OCI-LY7 (cell line): ENCODE measurements around the gene HAND2.

ENCODE experiments used
- EZH2phosphoT487 ChIP-seq: fragments of 200-600 bp; sonication (generic); IDR thresholded peaks from 2 replicates; pipeline ENCODE4 v1.6.1; 2018; ENCODE audit warnings: low read depth, borderline replicate concordance, mild to moderate bottlenecking, mixed run types, antibody characterized with exemption, low read length, moderate library complexity, mixed read lengths
- TF ChIP-seq, protein P1 (sequence below): fragments of 200-600 bp; sonication (generic); conservative IDR thresholded peaks from 2 replicates; pipeline ENCODE4 v1.5.1; 2014; ENCODE audit warnings: mild to moderate bottlenecking, antibody characterized with exemption, low read length, moderate library complexity, mixed read lengths

DNA sequence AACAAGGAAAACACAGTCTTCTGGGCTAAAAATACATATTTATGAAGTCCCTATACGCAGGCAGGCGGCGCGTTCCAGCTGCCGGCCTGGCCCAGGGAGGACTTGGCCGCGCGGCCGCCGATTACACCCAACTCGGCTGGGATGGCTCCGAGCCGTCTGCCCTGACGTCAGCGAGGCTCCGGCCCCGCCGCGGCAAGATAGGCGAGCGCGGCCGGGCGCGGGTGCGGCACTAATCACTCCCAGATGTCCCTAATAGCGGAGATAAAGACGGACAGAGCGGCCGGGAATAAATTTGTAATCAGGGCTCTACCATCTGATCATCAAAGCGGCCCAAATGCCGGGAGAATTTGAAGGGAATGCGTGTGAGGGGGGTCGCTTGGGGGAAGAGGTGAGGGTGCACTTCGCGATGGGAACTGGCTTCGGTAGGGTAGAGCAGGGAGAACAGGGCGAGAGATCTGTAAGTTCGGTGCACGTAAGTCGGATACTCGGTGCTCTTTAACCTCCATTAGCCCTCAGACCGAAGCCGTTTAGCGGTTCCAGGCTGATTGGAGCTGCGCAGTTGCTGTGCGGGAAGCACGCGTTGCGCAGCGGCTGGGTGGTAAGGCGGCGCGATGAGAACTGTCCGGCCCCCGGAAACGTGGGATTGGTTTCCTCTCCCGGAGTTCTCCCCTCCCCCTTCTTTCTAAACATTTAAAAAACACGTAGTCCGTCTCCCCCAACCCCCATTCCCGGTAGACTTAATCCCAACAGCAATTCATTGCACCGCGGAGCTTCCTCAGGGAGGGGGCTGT is 7.7 kb downstream of the HAND2 start:
- TF ChIP-seq, protein P1, sequence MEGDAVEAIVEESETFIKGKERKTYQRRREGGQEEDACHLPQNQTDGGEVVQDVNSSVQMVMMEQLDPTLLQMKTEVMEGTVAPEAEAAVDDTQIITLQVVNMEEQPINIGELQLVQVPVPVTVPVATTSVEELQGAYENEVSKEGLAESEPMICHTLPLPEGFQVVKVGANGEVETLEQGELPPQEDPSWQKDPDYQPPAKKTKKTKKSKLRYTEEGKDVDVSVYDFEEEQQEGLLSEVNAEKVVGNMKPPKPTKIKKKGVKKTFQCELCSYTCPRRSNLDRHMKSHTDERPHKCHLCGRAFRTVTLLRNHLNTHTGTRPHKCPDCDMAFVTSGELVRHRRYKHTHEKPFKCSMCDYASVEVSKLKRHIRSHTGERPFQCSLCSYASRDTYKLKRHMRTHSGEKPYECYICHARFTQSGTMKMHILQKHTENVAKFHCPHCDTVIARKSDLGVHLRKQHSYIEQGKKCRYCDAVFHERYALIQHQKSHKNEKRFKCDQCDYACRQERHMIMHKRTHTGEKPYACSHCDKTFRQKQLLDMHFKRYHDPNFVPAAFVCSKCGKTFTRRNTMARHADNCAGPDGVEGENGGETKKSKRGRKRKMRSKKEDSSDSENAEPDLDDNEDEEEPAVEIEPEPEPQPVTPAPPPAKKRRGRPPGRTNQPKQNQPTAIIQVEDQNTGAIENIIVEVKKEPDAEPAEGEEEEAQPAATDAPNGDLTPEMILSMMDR: no peak
- no peak for TF ChIP-seq EZH2phosphoT487
